Tibial nerve (tissue), 4 donors: ENCODE measurements around the gene RPTOR.

ENCODE experiments used
- EP300 ChIP-seq, 2 donors: sonication (generic); formaldehyde crosslinking; IDR thresholded peaks; one replicate each; pipeline ENCODE4 v1.6.1; 2017; ENCODE audit warnings: antibody characterized with exemption in 2 of 2, mild to moderate bottlenecking in 1 of 2
- TF ChIP-seq, protein P1 (sequence below), 5 experiments: fragments of 200-600 bp in 3 of 5; fragments of 450-650 bp in 2 of 5; sonication (generic) in 3 of 5; IDR thresholded peaks; one replicate each; pipeline ENCODE4 v1.5.1; 2016 to 2019; ENCODE audit warnings: antibody characterized with exemption in 5 of 5, mild to moderate bottlenecking in 3 of 5, moderate library complexity in 2 of 5

DNA sequence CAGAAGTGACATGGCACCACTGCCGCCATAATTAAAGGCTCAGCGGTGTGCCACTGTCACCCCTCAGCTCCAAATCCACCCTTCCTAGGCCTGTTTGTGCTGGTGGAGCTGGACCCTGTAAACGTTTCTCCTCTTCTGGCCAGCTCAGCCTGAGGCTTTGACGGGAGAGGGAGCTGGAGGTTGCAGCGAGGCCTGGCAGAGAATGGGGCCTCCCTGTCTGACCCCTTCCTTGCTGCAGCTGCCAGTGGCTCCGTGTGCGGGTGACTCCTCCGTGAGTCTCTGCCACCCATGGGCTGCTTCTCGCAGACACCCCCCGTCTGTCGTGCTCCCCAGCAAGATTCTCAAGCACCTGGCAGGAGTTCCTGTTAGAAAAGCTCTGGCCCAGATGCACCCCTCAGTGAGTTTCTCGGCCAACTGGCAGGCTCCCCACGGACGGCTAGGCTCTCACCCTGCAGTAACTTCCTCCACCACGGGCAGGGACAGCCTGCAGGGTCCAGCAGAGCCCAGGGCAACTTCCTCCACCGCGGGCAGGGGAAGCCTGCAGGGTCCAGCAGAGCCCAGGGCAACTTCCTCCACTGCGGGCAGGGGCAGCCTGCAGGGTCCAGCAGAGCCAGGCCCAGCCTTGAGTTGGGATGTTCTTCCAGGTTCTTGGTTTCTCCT lies 442.3 kb downstream of the RPTOR start:
- TF ChIP-seq, protein P1, sequence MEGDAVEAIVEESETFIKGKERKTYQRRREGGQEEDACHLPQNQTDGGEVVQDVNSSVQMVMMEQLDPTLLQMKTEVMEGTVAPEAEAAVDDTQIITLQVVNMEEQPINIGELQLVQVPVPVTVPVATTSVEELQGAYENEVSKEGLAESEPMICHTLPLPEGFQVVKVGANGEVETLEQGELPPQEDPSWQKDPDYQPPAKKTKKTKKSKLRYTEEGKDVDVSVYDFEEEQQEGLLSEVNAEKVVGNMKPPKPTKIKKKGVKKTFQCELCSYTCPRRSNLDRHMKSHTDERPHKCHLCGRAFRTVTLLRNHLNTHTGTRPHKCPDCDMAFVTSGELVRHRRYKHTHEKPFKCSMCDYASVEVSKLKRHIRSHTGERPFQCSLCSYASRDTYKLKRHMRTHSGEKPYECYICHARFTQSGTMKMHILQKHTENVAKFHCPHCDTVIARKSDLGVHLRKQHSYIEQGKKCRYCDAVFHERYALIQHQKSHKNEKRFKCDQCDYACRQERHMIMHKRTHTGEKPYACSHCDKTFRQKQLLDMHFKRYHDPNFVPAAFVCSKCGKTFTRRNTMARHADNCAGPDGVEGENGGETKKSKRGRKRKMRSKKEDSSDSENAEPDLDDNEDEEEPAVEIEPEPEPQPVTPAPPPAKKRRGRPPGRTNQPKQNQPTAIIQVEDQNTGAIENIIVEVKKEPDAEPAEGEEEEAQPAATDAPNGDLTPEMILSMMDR (IDR thresholded peaks at IDR 0.05) = no peak
- TF ChIP-seq EP300 (IDR thresholded peaks at IDR 0.05) = no peak
